ENCODE results near the gene MUC12. TPM values are rescaled to one million over a fixed set of nuclear protein-coding genes. Genes with fewer than 3 reads are reported as not detected.

The MUC12 gene
- total and polyA plus RNA-seq, 9 of the 15 experiments (the other 6 are each of a cell fraction or from before 2014, with no cell fraction given) = 0.23 to 1.2 (median 0.79) TPM; not detected in 1

- TF ChIP-seq MNT (conservative IDR thresholded peaks at IDR 0.05) = no peak
- TF ChIP-seq GMEB1 (CRISPR knock-in tag; IDR thresholded peaks at IDR 0.05) = no peak
- TF ChIP-seq TAF1 (IDR thresholded peaks at IDR 0.05; ENCODE audit: control insufficient read depth, extremely low read depth, insufficient read depth, low read length, severe bottlenecking) = peak; percentile 16
- TF ChIP-seq MTA3 (IDR thresholded peaks at IDR 0.05; ENCODE audit: borderline replicate concordance) = peak; percentile 70
- no peak for TF ChIP-seq PATZ1 (CRISPR knock-in tag; IDR thresholded peaks at IDR 0.05; ENCODE audit: borderline replicate concordance)
Measured at GRCh38 chr7:101017064-101017777, 47.9 kb downstream of the MUC12 start (continued).

Data from K562 (cell line).